Stomach (tissue), 9 donors: Measurements from ENCODE around the gene PRKCZ. TPM values are rescaled to one million over a fixed set of nuclear protein-coding genes. Genes with fewer than 3 reads are reported as not detected.
A peak's percentile ranks its signal among the peaks of the same experiment; 100 is the strongest.

ENCODE experiments used
- DNase-seq, 2 donors: peaks; one replicate each; pipeline versions ENCODE4 v3.0.0 to v3.0.0-alpha.2; 2013 to 2019
- H3K27ac ChIP-seq, 5 donors: fragments of 200-600 bp in 4 of 5; sonication (generic) in 4 of 5; one replicate each; pipeline ENCODE4 v1.5.1; 2013 to 2019; ENCODE audit warnings: mild to moderate bottlenecking in 1 of 5, moderate library complexity in 1 of 5
- H3K27me3 ChIP-seq, 3 donors: fragments of 200-600 bp; sonication (generic); one replicate each; pipeline ENCODE4 v1.5.1; 2017 to 2019; ENCODE audit warnings: mixed run types in 1 of 3
- H3K36me3 ChIP-seq, 4 donors: fragments of 200-600 bp; sonication (generic); 1 replicate in 3 of 4; 2 replicates in 1 of 4; pipeline ENCODE4 v1.5.1; 2016 to 2019
- H3K4me1 ChIP-seq, 4 donors: fragments of 200-600 bp; sonication (generic); one replicate each; pipeline ENCODE4 v1.5.1; 2016 to 2019
- H3K4me3 ChIP-seq, 4 donors: fragments of 200-600 bp; sonication (generic) in 3 of 4; one replicate each; pipeline ENCODE4 v1.5.1; 2016 to 2019; ENCODE audit warnings: mild to moderate bottlenecking in 1 of 4
- H3K9me3 ChIP-seq, 4 donors: fragments of 200-600 bp; sonication (generic); one replicate each; pipeline ENCODE4 v1.5.1; 2016 to 2019
- CTCF ChIP-seq, 7 experiments: fragments of 450-650 bp in 4 of 7; fragments of 200-600 bp in 3 of 7; sonication (generic) in 3 of 7; IDR thresholded peaks; one replicate each; pipeline ENCODE4 v1.5.1; 2016 to 2019; ENCODE audit warnings: antibody characterized with exemption in 7 of 7, control low read depth in 2 of 7, mild to moderate bottlenecking in 1 of 7
- EP300 ChIP-seq: sonication (generic); formaldehyde crosslinking; IDR thresholded peaks from one replicate; pipeline ENCODE4 v1.6.1; 2017; ENCODE audit warnings: antibody characterized with exemption
- POLR2A ChIP-seq, 4 donors: fragments of 450-650 bp; IDR thresholded peaks; one replicate each; pipeline ENCODE4 v1.6.1; 2016; ENCODE audit warnings: antibody characterized with exemption in 4 of 4, control low read depth in 2 of 4, mild to moderate bottlenecking in 1 of 4, moderate library complexity in 1 of 4
- POLR2AphosphoS5 ChIP-seq, 3 donors: sonication (generic); formaldehyde crosslinking; IDR thresholded peaks; one replicate each; pipeline ENCODE4 v1.6.1; 2016; ENCODE audit warnings: antibody characterized with exemption in 3 of 3
- WGBS, 5 donors: extraction: QIAGEN DNeasy Blood & Tissue Kit in 3 of 5; methylation state at CpG; one replicate each; pipeline versions ENCODE4 v1.1.5 to v1.1.7; 2013 to 2018; 5-methylcytosine and 5-hydroxymethylcytosine counted together
- intact Hi-C: fragments of 100-400 bp; cut with DNase I; formaldehyde crosslinking; loops from one replicate; pipeline ENCODE4 v1.15.1; 2023; ENCODE audit warnings: low total_unique reads
- polyA plus RNA-seq, 3 donors: library from polyadenylated mRNA; stranded (reverse); fragments of 200-250 nt; gene quantifications; one replicate each; pipeline ENCODE4 v1.2.3, GENCODE V29; 2013
- total RNA-seq, 5 donors: library from RNA; depleted of rRNA; stranded (reverse); fragments of >200 nt; gene quantifications; one replicate each; pipeline versions ENCODE4 v1.1.0 to v1.2.3, GENCODE V29; 2014 to 2016
- donor health status: healthy with polysubstance abuse.
- donor health status: Bipolar disorder and iron deficiency.
- donor health status: healthy.

PRKCZ gene
- total and polyA plus RNA-seq, 8 donors = 11.1 to 55.8 (median 25.5) TPM

GRCh38 chr1:2003541-2004131 lies 46.6 kb upstream of the PRKCZ start, which contains the start of gene CFAP74:
TSS of gene CFAP74 (minus strand) at chr1:2003786. CDS start at chr1:1990956, 12,830 bp downstream.
- intact Hi-C loops = no loop called here
- WGBS, 5 donors = 5 to 18% (median 7%) methylated on average over 22 to 49 of the region's 49 CpGs
- Histone ChIP-seq H3K27ac (no peak within 1 kb of the TSS), H3K4me1 (peaks cover 0 to 8% (median 7%) of the 10 kb centered on the region in 4 donors), H3K4me3 (peak within 1 kb of the TSS in 2 of 4 donors; percentile 1 to 31), H3K36me3 (no peaks in the 10 kb centered on the region), H3K9me3 (no peaks in the 10 kb centered on the region), H3K27me3 (peaks cover 0 to 93% (median 24%) of the 10 kb centered on the region in 3 donors)
- peak in 1 of 2 donors; percentile 85 for DNase-seq
- TF ChIP-seq EP300 (no peak), CTCF (IDR thresholded peaks at IDR 0.05) (no peak), POLR2AphosphoS5 (IDR thresholded peaks at IDR 0.05) (no peak), POLR2A (IDR thresholded peaks at IDR 0.05) (no peak)

GRCh38 chr1:2004856-2005255 lies 45.4 kb upstream of the PRKCZ start:
- WGBS, 5 donors = 73 to 81% (median 77%) methylated on average over 21 of the region's 21 CpGs
- no peaks in the 10 kb centered on the region for H3K9me3 ChIP-seq
- no peak overlapping the region for H3K27ac ChIP-seq
- TF ChIP-seq POLR2A (IDR thresholded peaks at IDR 0.05) = no peak
- TF ChIP-seq CTCF (IDR thresholded peaks at IDR 0.05) = no peak
- TF ChIP-seq EP300 = no peak
- no peak for TF ChIP-seq POLR2AphosphoS5 (IDR thresholded peaks at IDR 0.05)
- intact Hi-C loops = no loop called here
- H3K27me3 ChIP-seq = peaks cover 0 to 96% (median 24%) of the 10 kb centered on the region in 3 donors
- H3K4me3 ChIP-seq = no peak overlapping the region
- peaks cover 0 to 8% (median 7%) of the 10 kb centered on the region in 4 donors for H3K4me1 ChIP-seq
- H3K36me3 ChIP-seq = no peaks in the 10 kb centered on the region
- no peak for DNase-seq

- TF ChIP-seq EP300 (no peak), CTCF (IDR thresholded peaks at IDR 0.05) (no peak), POLR2A (IDR thresholded peaks at IDR 0.05) (no peak), POLR2AphosphoS5 (IDR thresholded peaks at IDR 0.05) (no peak)
- no peak for DNase-seq
- H3K36me3 ChIP-seq = no peaks in the 10 kb centered on the region
- H3K27ac ChIP-seq = no peak overlapping the region
- 74 to 83% (median 81%) methylated on average over 25 to 27 of the region's 27 CpGs for WGBS, 5 donors
- no peaks in the 10 kb centered on the region for H3K9me3 ChIP-seq
- intact Hi-C loops = no loop called here
- H3K4me1 ChIP-seq = no peaks in the 10 kb centered on the region
- H3K27me3 ChIP-seq = peaks cover 0 to 86% (median 10%) of the 10 kb centered on the region in 3 donors
- H3K4me3 ChIP-seq = no peak overlapping the region
These were observed 40.8 kb upstream of the PRKCZ start for GRCh38 chr1:2009101-2010053.

GRCh38 chr1:2014181-2014580 lies 36.0 kb upstream of the PRKCZ start:
- whole genome bisulfite sequencing, 5 donors = 77 to 83% (median 79%) methylated on average over 15 of the region's 15 CpGs
- TF ChIP-seq POLR2A (IDR thresholded peaks at IDR 0.05) = no peak
- TF ChIP-seq POLR2AphosphoS5 (IDR thresholded peaks at IDR 0.05) = no peak
- TF ChIP-seq CTCF (IDR thresholded peaks at IDR 0.05) = no peak
- no peak for TF ChIP-seq EP300

More at GRCh38 chr1:2014181-2014580, 36.0 kb upstream of the PRKCZ start:
- Histone ChIP-seq H3K4me3 (no peak overlapping the region), H3K36me3 (no peaks in the 10 kb centered on the region), H3K4me1 (peaks cover 0 to 8% (median 3%) of the 10 kb centered on the region in 4 donors), H3K9me3 (no peaks in the 10 kb centered on the region), H3K27ac (no peak overlapping the region), H3K27me3 (peaks cover 5 to 87% (median 14%) of the 10 kb centered on the region in 3 donors)
- DNase-seq = no peak
- intact Hi-C loops = no loop called here
